Epithelial cell of esophagus (primary cell): ENCODE measurements around the gene SUPT20HL2.

Experiments
- DNase-seq: peaks from one replicate; pipeline ENCODE4 v3.0.0; 2010; ENCODE audit warnings: low read depth
- H3K4me3 ChIP-seq: 2 replicates; pipeline ENCODE4 v1.5.1; 2011; ENCODE audit warnings: mild to moderate bottlenecking, low read length, control low read depth
- TF ChIP-seq, protein P1 (sequence below): IDR thresholded peaks from 2 replicates; pipeline ENCODE4 v1.5.1; 2011; ENCODE audit warnings: low read depth, mild to moderate bottlenecking, low read length, control low read depth, inconsistent platforms; ENCODE audit not compliant: insufficient read depth; ENCODE audit errors: missing control alignments

SUPT20HL2 gene

DNA sequence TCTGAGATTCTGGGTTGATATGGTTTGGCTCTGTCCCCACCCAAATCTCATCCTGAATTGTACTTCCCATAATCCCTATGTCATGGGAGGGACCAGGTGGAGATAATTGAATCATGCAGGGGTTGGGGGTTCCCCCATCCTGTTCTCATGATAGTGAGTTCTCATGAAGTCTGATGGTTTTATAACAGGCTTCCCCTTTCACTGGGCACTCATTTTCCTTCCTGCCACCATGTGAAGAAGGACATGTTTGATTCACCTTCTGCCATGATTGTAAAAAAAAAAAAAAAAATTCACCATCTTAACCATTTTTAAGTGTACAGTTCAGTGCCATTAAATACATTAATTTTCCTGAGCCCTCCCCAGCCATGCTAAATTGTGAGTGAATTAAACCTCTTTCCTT is 42.6 kb downstream of the SUPT20HL2 start:
- TF ChIP-seq, protein P1, sequence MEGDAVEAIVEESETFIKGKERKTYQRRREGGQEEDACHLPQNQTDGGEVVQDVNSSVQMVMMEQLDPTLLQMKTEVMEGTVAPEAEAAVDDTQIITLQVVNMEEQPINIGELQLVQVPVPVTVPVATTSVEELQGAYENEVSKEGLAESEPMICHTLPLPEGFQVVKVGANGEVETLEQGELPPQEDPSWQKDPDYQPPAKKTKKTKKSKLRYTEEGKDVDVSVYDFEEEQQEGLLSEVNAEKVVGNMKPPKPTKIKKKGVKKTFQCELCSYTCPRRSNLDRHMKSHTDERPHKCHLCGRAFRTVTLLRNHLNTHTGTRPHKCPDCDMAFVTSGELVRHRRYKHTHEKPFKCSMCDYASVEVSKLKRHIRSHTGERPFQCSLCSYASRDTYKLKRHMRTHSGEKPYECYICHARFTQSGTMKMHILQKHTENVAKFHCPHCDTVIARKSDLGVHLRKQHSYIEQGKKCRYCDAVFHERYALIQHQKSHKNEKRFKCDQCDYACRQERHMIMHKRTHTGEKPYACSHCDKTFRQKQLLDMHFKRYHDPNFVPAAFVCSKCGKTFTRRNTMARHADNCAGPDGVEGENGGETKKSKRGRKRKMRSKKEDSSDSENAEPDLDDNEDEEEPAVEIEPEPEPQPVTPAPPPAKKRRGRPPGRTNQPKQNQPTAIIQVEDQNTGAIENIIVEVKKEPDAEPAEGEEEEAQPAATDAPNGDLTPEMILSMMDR: no peak
- no peak overlapping the region for H3K4me3 ChIP-seq
- DNase-seq: no peak

DNA sequence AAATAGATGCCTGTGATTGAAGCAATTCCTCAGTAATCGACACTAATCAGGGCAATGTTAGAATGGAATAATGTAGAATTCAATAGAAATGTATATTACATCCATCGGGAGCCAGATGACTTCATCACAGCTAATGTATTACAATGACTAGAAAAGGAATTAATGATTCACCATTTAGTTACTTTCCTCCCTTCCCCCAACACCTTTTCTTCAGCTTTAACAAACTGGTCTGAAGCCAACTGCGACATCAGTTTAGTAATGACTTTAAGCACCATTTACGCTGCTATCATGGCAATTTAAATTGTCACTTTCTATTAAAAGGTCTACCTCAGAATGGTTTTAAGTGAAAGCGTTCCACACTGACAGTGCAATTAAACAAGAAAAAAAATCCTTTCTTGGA is 45.1 kb downstream of the SUPT20HL2 start:
- DNase-seq: no peak
- TF ChIP-seq, protein P1: no peak
- H3K4me3 ChIP-seq: no peak overlapping the region

DNA sequence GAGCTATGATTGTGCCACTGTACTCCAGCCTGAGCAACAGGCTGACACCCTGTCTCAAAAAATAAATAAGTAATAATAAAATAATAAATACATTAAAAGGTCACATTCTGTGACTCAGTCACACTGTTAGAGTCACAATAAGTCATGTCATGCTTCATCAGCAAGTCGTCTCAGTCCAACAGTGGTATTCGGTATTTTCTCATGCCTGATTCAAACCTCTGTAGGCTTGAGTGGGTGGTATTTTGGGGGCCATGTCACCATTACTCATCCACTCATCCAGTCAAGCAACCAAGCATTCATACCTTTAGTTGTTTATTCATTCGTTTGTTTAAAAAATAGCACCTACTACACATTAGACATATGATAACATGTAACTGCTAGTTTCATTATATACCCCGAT is 46.9 kb downstream of the SUPT20HL2 start:
- H3K4me3 ChIP-seq: no peak overlapping the region
- TF ChIP-seq, protein P1: no peak
- DNase-seq: peak; percentile 66

DNA sequence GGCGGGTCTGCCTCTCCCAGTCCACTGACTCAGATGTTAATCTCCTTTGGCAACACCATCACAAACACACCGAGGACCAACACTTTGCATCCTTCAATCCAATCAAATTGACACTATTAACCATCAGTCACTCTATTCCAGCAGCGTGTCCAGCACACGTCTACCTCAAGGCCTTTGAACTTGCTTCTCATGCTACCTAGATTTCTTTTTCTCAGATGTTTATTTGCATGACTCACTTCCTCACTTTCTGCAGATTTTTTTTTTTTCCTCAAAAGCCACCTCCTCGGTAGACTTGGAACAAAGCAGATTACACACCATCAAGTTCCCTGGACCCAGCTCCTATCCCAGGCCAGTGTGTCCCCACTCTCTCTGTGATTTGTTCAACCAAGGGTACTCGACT is 49.5 kb downstream of the SUPT20HL2 start:
- H3K4me3 ChIP-seq: no peak overlapping the region
- TF ChIP-seq, protein P1: no peak
- DNase-seq: peak; percentile 13

DNA sequence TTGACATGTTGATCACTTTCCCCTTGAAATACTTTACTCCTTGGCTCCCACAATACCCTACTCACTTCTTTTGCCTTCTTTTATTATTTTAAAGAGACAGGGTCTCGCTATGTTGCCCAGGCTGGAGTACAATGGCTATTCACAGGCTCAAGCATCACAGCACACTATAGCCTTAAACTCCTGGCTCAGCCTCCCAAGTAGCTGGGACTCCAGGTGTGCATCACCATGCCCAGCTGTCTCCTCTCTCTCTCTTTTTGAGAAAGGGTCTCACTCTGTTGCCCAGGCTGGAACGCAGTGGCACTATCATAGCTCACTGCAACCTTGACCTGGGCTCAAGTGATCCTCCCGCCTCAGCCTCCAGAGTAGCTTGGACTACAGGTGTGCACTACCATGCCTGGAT is 51.6 kb downstream of the SUPT20HL2 start:
- TF ChIP-seq, protein P1: no peak
- H3K4me3 ChIP-seq: no peak overlapping the region
- DNase-seq: no peak
